Fibroblast of pulmonary artery (primary cell): ENCODE data around the gene PPP1R3F.

Experiments used
- DNase-seq: peaks from one replicate; pipeline ENCODE4 v3.0.0-alpha.2; 2010; ENCODE audit warnings: low read depth
- H3K4me3 ChIP-seq: replicated peaks from 2 replicates; pipeline ENCODE4 v1.5.1; 2011; ENCODE audit warnings: low read depth, mild to moderate bottlenecking, control low read depth, low read length, moderate library complexity
- CTCF ChIP-seq: IDR thresholded peaks from 2 replicates; pipeline ENCODE4 v1.5.1; 2011; ENCODE audit warnings: mild to moderate bottlenecking, control low read depth, low read length, inconsistent platforms; ENCODE audit errors: missing control alignments

Gene PPP1R3F

DNA sequence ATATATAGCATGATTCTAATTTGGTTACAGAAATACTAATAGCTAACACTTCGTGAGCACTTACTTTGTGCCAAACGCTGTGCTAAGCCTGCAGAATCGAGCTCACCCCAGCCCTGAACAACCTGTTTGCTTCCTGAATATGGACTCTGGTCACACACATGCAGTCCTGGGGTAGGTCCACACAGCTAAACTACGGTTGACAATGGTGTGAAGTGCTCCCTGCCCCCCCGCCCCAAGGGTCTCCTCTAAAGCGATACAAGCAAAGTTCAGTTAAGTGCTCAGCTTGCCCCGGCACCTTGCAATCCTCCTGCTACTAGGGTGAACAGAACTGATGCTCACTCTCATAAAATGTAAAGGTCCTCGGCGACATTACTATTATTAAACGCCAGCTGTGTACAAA lies 6.0 kb upstream of the PPP1R3F start:
- H3K4me3 ChIP-seq, result no peak overlapping the region
- no peak for DNase-seq
- no peak for TF ChIP-seq CTCF

- no peak for TF ChIP-seq CTCF
- no peak within 1 kb of the TSS for H3K4me3 ChIP-seq
- no peak for DNase-seq
Measured at GRCh38 chrX:49264460-49264859, 5.1 kb upstream of the PPP1R3F start, which contains the start of gene FOXP3. Gene FOXP3, minus strand, starts transcription at chrX:49264710. Its CDS starts 6,205 bp downstream, at chrX:49258505.

DNA sequence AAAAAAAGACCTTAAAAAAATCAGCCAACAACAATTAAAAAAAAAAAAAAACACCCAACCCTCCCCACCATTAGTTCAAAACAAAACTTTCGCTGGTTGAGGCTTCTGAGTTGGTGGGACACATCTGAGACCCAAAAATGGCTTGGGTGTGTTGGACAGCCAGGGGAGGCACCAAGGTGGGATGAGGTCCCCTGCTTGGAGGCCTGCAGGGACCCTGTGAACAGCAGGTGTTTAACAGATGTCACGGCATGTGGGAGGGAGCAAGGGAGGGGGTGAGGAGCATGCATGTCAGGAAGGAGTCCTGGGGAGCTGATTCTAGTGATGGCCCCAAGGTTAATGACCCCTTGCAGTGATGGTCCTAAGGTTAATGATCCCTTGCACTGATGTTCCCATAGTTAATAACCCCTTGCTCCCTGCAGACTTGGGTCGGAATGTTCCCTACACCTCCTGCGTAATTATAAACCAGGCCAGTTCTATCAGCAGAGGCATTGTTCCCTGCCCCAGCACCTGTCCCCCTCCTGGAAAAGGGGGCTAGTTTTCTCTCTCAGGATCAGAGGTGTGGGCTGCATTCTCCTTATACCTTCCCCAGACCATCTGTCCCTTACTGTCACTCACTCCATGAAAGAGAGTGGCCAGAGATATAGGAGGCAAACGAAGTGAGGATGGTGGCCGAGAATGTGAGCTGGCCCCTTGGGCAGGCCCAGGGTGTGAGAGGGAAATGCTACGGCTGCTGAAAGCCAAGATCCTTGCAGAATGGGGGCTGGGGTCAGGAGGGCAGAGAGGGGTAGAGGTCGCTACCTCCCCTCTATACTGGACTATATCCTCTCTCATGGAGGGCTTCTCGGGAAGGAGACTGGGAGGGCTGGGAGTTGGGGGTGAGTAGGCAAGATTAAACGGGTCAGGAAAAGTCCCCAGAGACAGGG lies 2.8 kb upstream of the PPP1R3F start:
- no peak overlapping the region for H3K4me3 ChIP-seq
- DNase-seq, result no peak
- TF ChIP-seq CTCF, result no peak

DNA sequence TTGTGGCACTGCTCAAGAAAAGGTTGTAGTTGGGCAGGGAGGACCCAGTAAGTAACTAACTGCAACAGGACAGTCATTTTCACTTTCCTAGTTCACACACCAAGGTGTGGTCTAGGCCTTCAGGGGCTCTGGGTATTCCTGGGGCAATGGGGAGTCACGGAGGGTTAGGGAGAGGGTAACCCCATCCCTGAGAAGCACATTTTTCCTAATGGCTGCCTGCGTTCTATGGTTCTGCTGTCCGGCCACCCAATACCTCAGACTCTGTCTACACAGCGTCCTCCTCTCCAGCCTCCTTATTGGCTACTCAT lies 937 bp upstream of the PPP1R3F start:
- TF ChIP-seq CTCF, result no peak

DNA sequence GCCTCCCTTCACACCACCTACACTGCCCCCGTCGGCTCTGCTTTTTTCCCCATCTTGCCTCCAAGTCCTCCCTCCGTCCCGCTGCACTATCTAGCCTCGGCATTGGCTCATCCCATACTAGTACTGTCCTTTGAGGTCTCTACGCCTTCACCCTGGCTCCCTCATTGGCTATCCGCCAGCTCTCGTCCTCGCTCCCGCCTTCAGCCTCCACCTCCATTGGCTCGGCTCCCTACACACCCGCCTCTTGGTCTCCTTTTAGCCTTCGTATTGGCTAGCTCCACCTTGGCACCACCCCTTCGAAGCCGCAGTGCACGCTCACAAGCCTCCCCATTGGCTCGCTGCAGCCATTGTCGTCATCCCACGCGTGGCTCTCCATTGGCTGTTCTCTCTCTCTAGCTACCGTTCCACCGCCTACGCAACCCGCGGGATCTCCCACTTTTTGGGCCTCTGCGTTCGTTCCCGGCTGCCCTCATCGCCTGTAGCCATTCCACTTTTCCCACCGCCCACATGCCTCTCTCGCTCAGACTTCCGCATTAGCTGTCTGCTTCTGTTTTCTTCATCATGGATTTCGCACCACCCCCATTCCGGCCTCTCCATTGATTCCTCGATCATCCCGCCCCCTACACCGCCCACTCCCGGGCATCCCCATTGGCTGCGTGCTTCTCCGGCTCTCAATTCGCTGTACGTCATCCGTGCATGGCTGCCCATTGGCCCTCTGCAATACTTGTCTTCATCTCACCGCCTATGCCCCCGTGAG lies 405 bp upstream of the PPP1R3F start:
- peak; percentile 98 for DNase-seq
- TF ChIP-seq CTCF, result no peak
- peak overlapping the region; percentile 71 for H3K4me3 ChIP-seq

More for the DNA sequence above, 937 bp upstream of the PPP1R3F start:
- H3K4me3 ChIP-seq, result peak overlapping the region; percentile 71
- no peak for DNase-seq

GRCh38 chrX:49270249-49270921 lies 792 bp downstream of the PPP1R3F start:
- no peak for TF ChIP-seq CTCF
- DNase-seq, result no peak
- H3K4me3 ChIP-seq, result peak overlapping the region; percentile 59
